GM19099 (cell line): ENCODE data around the gene ZCWPW1.
A peak's percentile ranks its signal among the peaks of the same experiment; 100 is the strongest.

ENCODE experiments used
- POLR2A ChIP-seq: IDR thresholded peaks from 3 replicates; pipeline ENCODE4 v1.6.1; 2011; ENCODE audit warnings: low read depth; ENCODE audit not compliant: insufficient read length; ENCODE audit errors: extremely low read depth

ZCWPW1 gene, protein sequence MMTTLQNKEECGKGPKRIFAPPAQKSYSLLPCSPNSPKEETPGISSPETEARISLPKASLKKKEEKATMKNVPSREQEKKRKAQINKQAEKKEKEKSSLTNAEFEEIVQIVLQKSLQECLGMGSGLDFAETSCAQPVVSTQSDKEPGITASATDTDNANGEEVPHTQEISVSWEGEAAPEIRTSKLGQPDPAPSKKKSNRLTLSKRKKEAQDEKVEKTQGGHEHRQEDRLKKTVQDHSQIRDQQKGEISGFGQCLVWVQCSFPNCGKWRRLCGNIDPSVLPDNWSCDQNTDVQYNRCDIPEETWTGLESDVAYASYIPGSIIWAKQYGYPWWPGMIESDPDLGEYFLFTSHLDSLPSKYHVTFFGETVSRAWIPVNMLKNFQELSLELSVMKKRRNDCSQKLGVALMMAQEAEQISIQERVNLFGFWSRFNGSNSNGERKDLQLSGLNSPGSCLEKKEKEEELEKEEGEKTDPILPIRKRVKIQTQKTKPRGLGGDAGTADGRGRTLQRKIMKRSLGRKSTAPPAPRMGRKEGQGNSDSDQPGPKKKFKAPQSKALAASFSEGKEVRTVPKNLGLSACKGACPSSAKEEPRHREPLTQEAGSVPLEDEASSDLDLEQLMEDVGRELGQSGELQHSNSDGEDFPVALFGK

GRCh38 chr7:100428199-100428966 lies at the start of gene ZCWPW1:
TSS of gene ZCWPW1 (minus strand) at chr7:100428703. CDS start at chr7:100420649, 8,054 bp downstream.
- peak; percentile 100 for TF ChIP-seq POLR2A

- TF ChIP-seq POLR2A = no peak
These were observed 49.4 kb upstream of the ZCWPW1 start for GRCh38 chr7:100477871-100478267.

DNA sequence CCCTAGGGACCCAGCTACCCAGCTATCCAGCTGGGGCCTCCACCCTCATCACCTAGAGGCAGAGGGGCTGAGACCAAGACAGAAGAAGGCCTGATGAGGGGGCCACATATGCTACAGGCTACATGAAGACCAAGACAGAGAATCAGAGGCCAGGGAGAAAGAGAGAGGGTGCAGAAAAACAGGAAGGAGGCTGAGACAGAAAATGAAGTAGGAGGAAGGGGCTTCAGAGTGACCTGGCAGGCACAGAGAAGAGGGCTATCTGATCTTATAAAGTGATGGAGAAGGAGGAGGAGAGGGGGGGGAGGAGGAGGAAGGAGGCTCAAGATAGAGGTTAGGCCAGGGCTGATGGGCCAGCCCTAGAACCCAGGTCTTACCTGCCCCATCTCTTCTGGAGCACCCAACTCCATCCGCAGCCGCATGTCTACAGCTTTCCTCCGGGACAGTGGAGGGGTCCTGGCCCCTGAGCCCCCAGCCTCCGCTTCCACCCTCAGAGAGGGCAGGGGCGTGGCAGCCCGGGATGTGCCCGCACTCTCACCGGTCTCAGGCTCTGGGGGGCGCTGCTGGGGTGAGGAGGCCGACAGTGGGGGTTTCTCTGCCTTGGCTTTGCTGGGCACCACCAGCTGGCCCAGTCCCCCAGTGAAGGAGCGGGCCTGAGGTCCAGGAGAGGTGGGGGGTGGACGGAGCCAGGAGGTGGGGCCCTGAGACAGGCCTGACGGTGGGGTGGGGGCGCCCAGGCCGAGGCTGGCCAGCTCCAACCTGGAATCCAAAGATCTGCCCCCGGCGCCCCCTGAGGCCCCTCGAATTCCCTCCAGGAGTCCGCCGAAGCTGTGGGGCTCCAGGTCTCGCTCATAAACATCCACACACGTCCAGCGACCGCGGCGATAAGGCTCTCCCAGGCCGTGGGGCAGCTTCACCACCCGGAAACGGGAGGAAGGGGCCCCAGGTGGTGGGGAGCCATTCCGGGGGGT lies 48.7 kb upstream of the ZCWPW1 start:
- TF ChIP-seq POLR2A = no peak

- TF ChIP-seq POLR2A = no peak
These were observed 47.7 kb upstream of the ZCWPW1 start for GRCh38 chr7:100476101-100476780.

- no peak for TF ChIP-seq POLR2A
These were observed 47.0 kb upstream of the ZCWPW1 start for GRCh38 chr7:100475549-100475948.

DNA sequence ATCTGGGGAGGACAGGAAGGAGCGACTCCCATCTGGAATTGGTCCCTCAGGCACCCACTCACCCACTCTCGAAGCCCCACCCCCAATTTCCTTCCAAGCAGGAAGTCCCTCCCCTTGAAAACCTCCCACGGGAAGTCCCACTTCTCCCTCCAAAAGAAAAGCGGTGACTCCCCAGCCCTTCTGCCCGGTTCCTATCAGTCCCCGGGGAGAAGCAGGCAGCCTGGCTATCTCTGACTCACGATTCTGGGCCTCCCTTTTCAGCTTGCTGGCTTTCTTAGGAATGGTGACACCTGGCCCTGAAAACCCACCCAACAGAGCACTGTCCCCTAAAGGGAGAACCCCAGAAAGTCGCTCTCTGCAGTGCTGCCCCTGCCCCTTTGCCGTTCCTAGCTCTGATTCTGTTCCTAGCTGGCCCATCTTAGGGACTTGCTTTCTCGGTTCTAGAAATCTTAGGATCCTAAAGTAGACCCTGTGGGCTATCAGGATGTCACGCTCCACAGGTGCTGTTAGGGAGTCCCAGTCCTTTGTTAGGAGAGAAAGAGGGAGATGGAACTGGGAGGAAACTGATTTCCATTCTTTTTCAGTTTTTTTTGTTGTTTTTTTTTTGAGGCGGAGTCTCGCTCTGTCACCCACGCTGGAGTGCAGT lies 44.5 kb upstream of the ZCWPW1 start:
- TF ChIP-seq POLR2A = no peak

DNA sequence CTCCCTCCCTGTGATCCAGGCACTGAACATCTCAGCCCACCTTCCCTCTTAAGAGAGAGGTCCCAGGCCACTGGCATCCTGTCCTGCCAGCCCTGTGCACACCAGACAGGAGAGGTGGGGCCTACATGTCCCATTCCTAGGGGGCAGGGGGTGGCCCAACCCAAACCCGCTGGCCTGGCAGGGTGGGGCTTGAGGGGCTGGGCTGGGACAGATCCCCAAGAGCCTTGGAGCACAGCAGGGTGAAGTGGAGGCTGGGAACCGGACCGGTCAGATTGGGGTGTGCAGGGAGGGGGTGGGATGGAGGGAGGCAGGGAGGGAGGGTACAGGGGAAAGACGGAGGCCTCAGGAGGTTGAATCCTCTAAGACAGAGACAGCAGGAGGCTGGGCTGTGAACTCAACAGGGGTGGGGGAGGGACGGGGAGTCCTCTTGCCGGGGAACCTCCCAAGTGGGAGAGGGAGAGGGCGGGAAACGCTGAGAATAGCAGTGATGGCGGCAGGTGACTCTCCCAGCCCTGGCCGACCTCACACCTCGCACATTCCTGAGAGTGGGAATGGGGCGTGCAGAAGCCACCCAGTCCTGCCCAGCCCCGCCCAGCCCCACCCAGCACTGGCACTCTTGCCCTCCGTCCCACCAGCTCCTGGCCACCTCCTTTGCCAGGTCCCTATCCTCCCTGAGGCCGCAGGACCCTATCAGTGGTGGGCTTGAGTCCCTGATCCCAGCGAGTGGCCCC lies 43.8 kb upstream of the ZCWPW1 start:
- TF ChIP-seq POLR2A = no peak

GRCh38 chr7:100471021-100471420 lies 42.5 kb upstream of the ZCWPW1 start:
- no peak for TF ChIP-seq POLR2A

GRCh38 chr7:100469227-100470044 lies 40.9 kb upstream of the ZCWPW1 start:
- TF ChIP-seq POLR2A = no peak

DNA sequence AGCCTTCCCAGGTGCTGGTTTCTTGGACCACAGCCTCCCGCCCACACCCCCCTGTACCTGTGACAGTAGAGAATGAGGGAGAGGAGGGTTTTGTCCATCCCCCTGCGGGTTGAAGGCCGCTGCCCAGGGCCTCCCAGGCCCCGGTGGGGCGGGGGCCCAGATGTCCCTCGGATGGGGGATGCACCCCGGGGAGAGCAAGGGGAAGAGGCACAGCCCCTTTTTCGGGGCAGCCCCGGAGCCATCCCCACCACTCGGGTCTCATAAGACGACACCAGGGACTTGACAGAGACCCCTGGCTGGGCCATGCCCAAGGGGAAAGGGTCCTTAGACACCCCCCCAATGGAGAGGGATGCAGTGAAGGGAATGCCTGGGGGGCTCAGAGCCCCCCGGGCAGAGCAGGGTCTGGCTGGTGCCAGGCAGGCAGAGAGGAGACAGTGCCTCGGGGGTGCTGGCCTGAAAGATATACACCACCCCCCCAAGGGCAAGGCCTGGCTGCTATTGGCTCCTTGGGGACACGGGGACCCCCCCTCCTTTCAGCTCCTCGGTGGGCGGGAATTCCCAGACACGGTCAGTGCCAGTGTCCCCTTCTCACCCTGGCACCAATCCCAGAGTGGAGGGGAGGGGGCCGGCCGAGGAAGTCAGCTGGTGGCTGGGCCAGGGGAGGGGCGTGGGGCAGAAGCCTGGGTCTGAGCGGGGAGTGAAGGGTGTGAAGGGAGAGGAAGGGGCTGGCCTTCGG lies 39.3 kb upstream of the ZCWPW1 start:
- TF ChIP-seq POLR2A = no peak
